Psoas muscle (tissue), 8 donors: ENCODE data around the gene CENPB. TPM values are rescaled to one million over a fixed set of nuclear protein-coding genes. Genes with fewer than 3 reads are reported as not detected.
A peak's percentile ranks its signal among the peaks of the same experiment; 100 is the strongest.

ENCODE experiments used
- ATAC-seq, 4 donors: fragments of 200-7000 bp; cut with Tn5 transposase; one replicate each; pipeline ENCODE4 v1.9.1; 2020; ENCODE audit warnings: moderate library complexity in 3 of 4, mild to moderate bottlenecking in 2 of 4
- DNase-seq, 2 donors: peaks; one replicate each; pipeline ENCODE4 v3.0.0-alpha.2; 2020
- H3K27ac ChIP-seq: fragments of 200-600 bp; one replicate; pipeline ENCODE4 v1.8.0; 2022
- H3K27me3 ChIP-seq, 3 donors: fragments of 200-600 bp in 1 of 3; one replicate each; pipeline versions ENCODE4 v1.6.1 to v1.8.0; 2013 to 2022; ENCODE audit warnings: low read length in 2 of 3, mild to moderate bottlenecking in 2 of 3, moderate library complexity in 1 of 3; ENCODE audit not compliant: insufficient read depth in 3 of 3
- H3K36me3 ChIP-seq, 2 donors: fragments of 200-600 bp in 1 of 2; one replicate each; pipeline versions ENCODE4 v1.6.1 to v1.8.0; 2013 to 2022; ENCODE audit warnings: low read depth in 1 of 2, mild to moderate bottlenecking in 1 of 2, moderate library complexity in 1 of 2; ENCODE audit not compliant: insufficient read depth in 1 of 2
- H3K4me1 ChIP-seq: fragments of 200-600 bp; one replicate; pipeline ENCODE4 v1.8.0; 2022
- H3K4me3 ChIP-seq: fragments of 200-600 bp; one replicate; pipeline ENCODE4 v1.8.0; 2022; ENCODE audit warnings: mild to moderate bottlenecking
- H3K9me3 ChIP-seq: fragments of 200-600 bp; one replicate; pipeline ENCODE4 v1.8.0; 2022
- CTCF ChIP-seq: fragments of 200-600 bp; IDR thresholded peaks from one replicate; pipeline ENCODE4 v1.8.0; 2022; ENCODE audit warnings: antibody characterized with exemption
- WGBS, 3 donors: extraction: QIAGEN DNeasy Blood & Tissue Kit; methylation state at CpG; one replicate each; pipeline versions ENCODE4 v1.1.6 to v1.1.7; 2013; 5-methylcytosine and 5-hydroxymethylcytosine counted together
- intact Hi-C, 2 donors: fragments of 100-400 bp; cut with DNase I; formaldehyde crosslinking; loops; one replicate each; pipeline versions ENCODE4 v1.11.0 to v1.14.2; 2022
- polyA plus RNA-seq, 3 donors: library from polyadenylated mRNA; stranded (reverse); fragments of 200-250 nt; gene quantifications; one replicate each; pipeline ENCODE4 v1.2.3, GENCODE V29; 2013
- total RNA-seq, 4 donors: library from RNA; stranded (reverse); fragmentation: NEBNext Ultra II Directional in 2 of 4; extraction: Animal tissue kit (Norgen Biotek cat#: 25700) in 2 of 4; gene quantifications; one replicate each; pipeline versions ENCODE4 v1.2.1 to v1.2.4, GENCODE V29; 2021 to 2023
- donor health status: healthy with polysubstance abuse.
- donor health status: DM: no; HTN: no; CAD: no; lungs with moderate emphysema.
- donor health status: Bipolar disorder and iron deficiency.
- donor health status: healthy.
- donor health status: DM: yes; HTN: yes; CAD: no.
- donor health status: DM: no; HTN: no; CAD: no.
- donor health status: DM: no; HTN: no; CAD: no.
- donor health status: DM: yes; HTN: yes; CAD: no.

CENPB gene
- total and polyA plus RNA-seq, 7 donors: 74.3 to 144 (median 99.0) TPM

DNA sequence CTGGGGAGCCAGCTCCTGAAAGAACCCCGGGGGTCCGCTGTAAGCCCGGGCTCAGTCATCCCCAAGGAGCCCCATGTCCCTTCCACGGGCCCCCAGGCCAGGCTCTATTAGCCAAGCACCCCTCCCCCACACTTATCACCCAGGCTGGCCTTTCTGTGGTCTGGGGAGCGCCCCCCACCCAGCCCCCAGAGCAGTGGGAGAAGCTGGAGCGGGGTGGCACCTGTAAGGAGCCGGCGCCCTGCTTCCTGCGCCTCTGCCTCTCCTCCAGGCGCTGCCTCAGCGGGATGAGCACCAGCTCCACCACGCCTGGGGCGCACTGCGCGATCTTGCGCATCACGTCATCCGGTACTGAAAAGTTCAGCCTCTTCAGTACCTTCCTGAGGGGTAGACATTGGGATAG, 7.6 kb downstream of the CENPB start:
- H3K4me3 ChIP-seq: no peak overlapping the region
- H3K9me3 ChIP-seq: no peaks in the 10 kb centered on the region
- no peaks in the 10 kb centered on the region for H3K36me3 ChIP-seq
- H3K27me3 ChIP-seq: peaks cover 0 to 17% (median 8%) of the 10 kb centered on the region in 3 donors
- TF ChIP-seq CTCF: no peak
- H3K27ac ChIP-seq: no peak overlapping the region
- ATAC-seq (no peak), DNase-seq (no peak)
- H3K4me1 ChIP-seq: peaks cover 15% of the 10 kb centered on the region
- intact Hi-C loops: no loop called here
- 40 to 47% (median 43%) methylated on average over 18 of the region's 18 CpGs for WGBS, 3 donors

GRCh38 chr20:3777716-3778629, 8.6 kb downstream of the CENPB start:
- WGBS, 3 donors: 4 to 7% (median 5%) methylated on average over 59 to 70 of the region's 70 CpGs
- peak in 1 of 4 donors; percentile 36 for ATAC-seq

DNA sequence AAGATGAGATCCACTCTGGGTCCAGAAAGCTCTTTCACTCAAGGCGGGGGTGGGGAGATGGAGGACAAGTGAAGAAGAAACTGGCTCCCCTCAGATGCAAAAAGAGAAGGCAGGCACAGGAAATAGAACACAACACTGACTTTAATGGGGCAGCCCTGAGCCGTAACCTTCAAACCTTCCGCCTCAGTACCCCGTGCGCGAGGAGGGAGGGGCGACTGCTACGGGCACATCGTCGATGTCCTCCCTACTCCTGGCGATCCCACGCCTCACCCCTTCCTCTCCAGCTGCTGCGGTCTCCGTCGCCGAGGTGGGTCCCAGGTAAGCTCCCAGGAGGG, 9.2 kb downstream of the CENPB start:
- intact Hi-C loops: no loop called here
- Histone ChIP-seq H3K4me1 (peaks cover 6% of the 10 kb centered on the region), H3K9me3 (no peaks in the 10 kb centered on the region), H3K36me3 (no peaks in the 10 kb centered on the region), H3K4me3 (peak overlapping the region; percentile 62), H3K27ac (no peak overlapping the region), H3K27me3 (peaks cover 0 to 17% (median 8%) of the 10 kb centered on the region in 3 donors)
- no peak for TF ChIP-seq CTCF
- DNase-seq: no peak
- ATAC-seq: peak in 1 of 4 donors; percentile 3
- 13 to 15% (median 14%) methylated on average over 12 to 16 of the region's 16 CpGs for WGBS, 3 donors

More at GRCh38 chr20:3777716-3778629, 8.6 kb downstream of the CENPB start:
- peak overlapping the region; percentile 62 for H3K4me3 ChIP-seq
- peaks cover 0 to 17% (median 8%) of the 10 kb centered on the region in 3 donors for H3K27me3 ChIP-seq
- H3K4me1 ChIP-seq: peaks cover 6% of the 10 kb centered on the region
- H3K36me3 ChIP-seq: no peaks in the 10 kb centered on the region
- no peaks in the 10 kb centered on the region for H3K9me3 ChIP-seq
- peak; percentile 63 to 75 for DNase-seq
- intact Hi-C loops: no loop called here
- TF ChIP-seq CTCF: no peak
- H3K27ac ChIP-seq: no peak overlapping the region

DNA sequence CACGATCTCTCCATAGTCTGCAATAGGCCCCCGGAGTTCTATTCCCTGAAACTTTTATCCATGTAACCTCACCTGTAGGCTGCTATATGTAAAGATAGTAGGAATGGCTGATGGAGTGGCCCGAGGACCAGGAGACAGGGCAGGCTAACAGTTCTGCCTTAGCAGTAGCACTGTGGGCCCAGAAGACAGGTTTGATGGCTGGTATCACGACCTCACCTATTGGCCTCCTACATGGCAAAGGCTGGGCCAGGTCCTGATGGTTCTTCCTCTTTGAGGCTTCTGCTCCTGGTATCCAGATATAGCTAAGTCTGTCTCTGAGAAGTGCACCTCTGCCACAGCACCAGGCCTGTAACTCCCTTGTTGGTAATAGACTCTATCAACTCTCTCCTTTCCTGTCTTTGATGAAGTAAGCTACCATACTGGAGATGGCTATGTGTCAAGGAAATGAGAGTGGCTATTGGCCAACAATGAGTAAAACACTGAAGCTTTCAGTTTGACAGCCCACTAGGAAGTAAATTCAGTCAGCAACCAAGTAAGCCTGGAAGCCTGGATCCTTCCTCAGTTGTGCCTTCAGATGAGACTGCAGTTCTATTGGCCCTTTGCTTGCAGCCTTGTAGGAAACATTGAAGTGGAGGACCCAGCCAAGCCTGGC, 11.0 kb downstream of the CENPB start:
- intact Hi-C loops: no loop called here
- TF ChIP-seq CTCF: no peak
- Histone ChIP-seq H3K4me1 (peaks cover under 1% of the 10 kb centered on the region), H3K36me3 (no peaks in the 10 kb centered on the region), H3K4me3 (no peak overlapping the region), H3K27me3 (peaks cover 0 to 17% (median 8%) of the 10 kb centered on the region in 3 donors), H3K9me3 (no peaks in the 10 kb centered on the region), H3K27ac (no peak overlapping the region)
- WGBS, 3 donors: 85 to 87% (median 86%) methylated on average over 4 of the region's 4 CpGs
- DNase-seq (no peak), ATAC-seq (no peak)
